SK-N-SH treated with all-trans-retinoic acid at 6 μM for 48 hours (cell line): ENCODE results near the gene ZFX.

Experiments used
- ATAC-seq: fragments of 200-7000 bp; cut with Tn5 transposase; 3 replicates; pipeline ENCODE4 v1.9.1; 2020; ENCODE audit warnings: mild to moderate bottlenecking, moderate library complexity
- BACH2 ChIP-seq: fragments of 250-450 bp; sonication (Bioruptor Pico); IDR thresholded peaks from 2 replicates; pipeline ENCODE4 v1.9.0; 2021; ENCODE audit warnings: mild to moderate bottlenecking, borderline replicate concordance
- CSDC2 ChIP-seq: fragments of 250-450 bp; sonication (Bioruptor Pico); IDR thresholded peaks from 2 replicates; pipeline ENCODE4 v1.5.0; 2020; ENCODE audit warnings: mild to moderate bottlenecking, moderate library complexity
- CSRNP3 ChIP-seq: fragments of 250-450 bp; sonication (Bioruptor Pico); IDR thresholded peaks from 2 replicates; pipeline ENCODE4 v1.5.1; 2021; ENCODE audit warnings: mild to moderate bottlenecking, moderate library complexity
- ESRRG ChIP-seq: fragments of 250-450 bp; sonication (Bioruptor Pico); IDR thresholded peaks from 2 replicates; pipeline ENCODE4 v1.6.1; 2021; ENCODE audit warnings: mild to moderate bottlenecking
- GLIS3 ChIP-seq: fragments of 250-450 bp; sonication (Bioruptor Pico); IDR thresholded peaks from 2 replicates; pipeline ENCODE4 v1.5.0; 2020; ENCODE audit warnings: mild to moderate bottlenecking, moderate library complexity
- ISL1 ChIP-seq: fragments of 250-450 bp; sonication (Bioruptor Pico); IDR thresholded peaks from 2 replicates; pipeline ENCODE4 v2.1.2; 2022; ENCODE audit warnings: mild to moderate bottlenecking, moderate library complexity
- OSR1 ChIP-seq: fragments of 250-450 bp; sonication (Bioruptor Pico); IDR thresholded peaks from 2 replicates; pipeline ENCODE4 v1.8.0; 2022; ENCODE audit warnings: moderate library complexity, mild to moderate bottlenecking, inconsistent platforms
- PATZ1 ChIP-seq: fragments of 250-450 bp; sonication (Bioruptor Pico); IDR thresholded peaks from 2 replicates; pipeline ENCODE4 v1.8.0; 2020; ENCODE audit warnings: mild to moderate bottlenecking, moderate library complexity, borderline replicate concordance
- PPARA ChIP-seq: fragments of 250-450 bp; sonication (Bioruptor Pico); IDR thresholded peaks from 2 replicates; pipeline ENCODE4 v1.5.0; 2020; ENCODE audit warnings: mild to moderate bottlenecking, borderline replicate concordance
- RARB ChIP-seq: fragments of 250-450 bp; sonication (Bioruptor Pico); IDR thresholded peaks from 2 replicates; pipeline ENCODE4 v1.8.0; 2021; ENCODE audit warnings: mild to moderate bottlenecking, moderate library complexity
- SNAI2 ChIP-seq: fragments of 250-450 bp; sonication (Bioruptor Pico); IDR thresholded peaks from 2 replicates; pipeline ENCODE4 v1.5.0; 2020; ENCODE audit warnings: mild to moderate bottlenecking, moderate library complexity
- TCF4 ChIP-seq: fragments of 250-450 bp; sonication (Bioruptor Pico); IDR thresholded peaks from 2 replicates; pipeline ENCODE4 v1.8.0; 2021; ENCODE audit warnings: mild to moderate bottlenecking, moderate library complexity, borderline replicate concordance
- TOX ChIP-seq: fragments of 250-450 bp; sonication (Bioruptor Pico); IDR thresholded peaks from 2 replicates; pipeline ENCODE4 v1.8.0; 2021; ENCODE audit warnings: mild to moderate bottlenecking, moderate library complexity, borderline replicate concordance
- ZC3H10 ChIP-seq: fragments of 250-450 bp; sonication (Bioruptor Pico); IDR thresholded peaks from 2 replicates; pipeline ENCODE4 v1.5.1; 2021; ENCODE audit warnings: mild to moderate bottlenecking, moderate library complexity
- ZFP3 ChIP-seq: fragments of 250-450 bp; sonication (Bioruptor Pico); IDR thresholded peaks from 2 replicates; pipeline ENCODE4 v1.5.0; 2020; ENCODE audit warnings: mild to moderate bottlenecking, moderate library complexity
- ZFP30 ChIP-seq: fragments of 450-650 bp; formaldehyde crosslinking; IDR thresholded peaks from 2 replicates; pipeline ENCODE4 v1.5.0; 2022; ENCODE audit warnings: mild to moderate bottlenecking, moderate library complexity
- ZNF70 ChIP-seq: fragments of 450-650 bp; formaldehyde crosslinking; IDR thresholded peaks from 2 replicates; pipeline ENCODE4 v1.5.0; 2020; ENCODE audit warnings: mild to moderate bottlenecking, moderate library complexity
- ZNF8 ChIP-seq: fragments of 450-650 bp; formaldehyde crosslinking; IDR thresholded peaks from 2 replicates; pipeline ENCODE4 v1.5.0; 2020; ENCODE audit warnings: mild to moderate bottlenecking, moderate library complexity
- TF ChIP-seq, protein P1 (sequence below): fragments of 250-450 bp; sonication (Bioruptor Pico); IDR thresholded peaks from 2 replicates; pipeline ENCODE4 v1.5.0; 2020; ENCODE audit warnings: mild to moderate bottlenecking, moderate library complexity
- TF ChIP-seq, protein P2 (sequence below): fragments of 250-450 bp; sonication (Bioruptor Pico); IDR thresholded peaks from 2 replicates; pipeline ENCODE4 v1.5.1; 2020; ENCODE audit warnings: low read depth, mild to moderate bottlenecking, moderate library complexity
- TF ChIP-seq, protein P3 (sequence below): fragments of 250-450 bp; sonication (Bioruptor Pico); IDR thresholded peaks from 2 replicates; pipeline ENCODE4 v1.8.0; 2021; ENCODE audit warnings: low read depth, mild to moderate bottlenecking, moderate library complexity, borderline replicate concordance

ZFX gene

DNA sequence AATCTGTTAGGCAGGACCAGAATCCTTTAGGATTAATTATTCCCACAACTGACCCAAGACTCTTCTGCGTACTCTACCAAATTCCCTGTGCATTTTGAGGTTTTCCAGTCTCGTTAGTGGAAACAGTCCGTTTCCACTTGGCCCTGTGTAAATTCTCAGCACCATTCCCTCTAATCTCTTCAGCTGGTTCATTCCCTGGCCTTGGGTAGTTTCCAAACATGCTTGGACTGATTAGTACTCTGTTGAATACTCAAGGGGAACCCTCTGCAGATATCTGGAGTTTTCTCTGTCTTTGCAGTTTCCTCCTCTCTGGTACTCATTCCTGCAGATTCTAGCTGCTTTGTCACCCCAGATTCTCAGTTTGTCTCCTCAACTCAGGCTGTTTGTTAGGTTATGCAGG lies 80.4 kb downstream of the ZFX start:
- ATAC-seq = no peak; the same call in 2 of the 3 replicates

GRCh38 chrX:24231131-24231540 lies 81.6 kb downstream of the ZFX start:
- peak; percentile 98 for ATAC-seq
- TF ChIP-seq ZFP3 (CRISPR knock-in tag) (no peak), ISL1 (CRISPR knock-in tag) (no peak), ZC3H10 (CRISPR knock-in tag) (no peak), CSDC2 (no peak), BACH2 (no peak), ZFP30 (CRISPR knock-in tag) (no peak), TOX (no peak), OSR1 (CRISPR knock-in tag) (no peak), ZNF70 (CRISPR knock-in tag) (no peak), PPARA (CRISPR knock-in tag) (no peak), CSRNP3 (CRISPR knock-in tag) (no peak), RARB (CRISPR knock-in tag) (no peak)
- TF ChIP-seq, protein P1, sequence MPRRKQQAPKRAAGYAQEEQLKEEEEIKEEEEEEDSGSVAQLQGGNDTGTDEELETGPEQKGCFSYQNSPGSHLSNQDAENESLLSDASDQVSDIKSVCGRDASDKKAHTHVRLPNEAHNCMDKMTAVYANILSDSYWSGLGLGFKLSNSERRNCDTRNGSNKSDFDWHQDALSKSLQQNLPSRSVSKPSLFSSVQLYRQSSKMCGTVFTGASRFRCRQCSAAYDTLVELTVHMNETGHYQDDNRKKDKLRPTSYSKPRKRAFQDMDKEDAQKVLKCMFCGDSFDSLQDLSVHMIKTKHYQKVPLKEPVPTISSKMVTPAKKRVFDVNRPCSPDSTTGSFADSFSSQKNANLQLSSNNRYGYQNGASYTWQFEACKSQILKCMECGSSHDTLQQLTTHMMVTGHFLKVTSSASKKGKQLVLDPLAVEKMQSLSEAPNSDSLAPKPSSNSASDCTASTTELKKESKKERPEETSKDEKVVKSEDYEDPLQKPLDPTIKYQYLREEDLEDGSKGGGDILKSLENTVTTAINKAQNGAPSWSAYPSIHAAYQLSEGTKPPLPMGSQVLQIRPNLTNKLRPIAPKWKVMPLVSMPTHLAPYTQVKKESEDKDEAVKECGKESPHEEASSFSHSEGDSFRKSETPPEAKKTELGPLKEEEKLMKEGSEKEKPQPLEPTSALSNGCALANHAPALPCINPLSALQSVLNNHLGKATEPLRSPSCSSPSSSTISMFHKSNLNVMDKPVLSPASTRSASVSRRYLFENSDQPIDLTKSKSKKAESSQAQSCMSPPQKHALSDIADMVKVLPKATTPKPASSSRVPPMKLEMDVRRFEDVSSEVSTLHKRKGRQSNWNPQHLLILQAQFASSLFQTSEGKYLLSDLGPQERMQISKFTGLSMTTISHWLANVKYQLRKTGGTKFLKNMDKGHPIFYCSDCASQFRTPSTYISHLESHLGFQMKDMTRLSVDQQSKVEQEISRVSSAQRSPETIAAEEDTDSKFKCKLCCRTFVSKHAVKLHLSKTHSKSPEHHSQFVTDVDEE = no peak
- TF ChIP-seq, protein P2, sequence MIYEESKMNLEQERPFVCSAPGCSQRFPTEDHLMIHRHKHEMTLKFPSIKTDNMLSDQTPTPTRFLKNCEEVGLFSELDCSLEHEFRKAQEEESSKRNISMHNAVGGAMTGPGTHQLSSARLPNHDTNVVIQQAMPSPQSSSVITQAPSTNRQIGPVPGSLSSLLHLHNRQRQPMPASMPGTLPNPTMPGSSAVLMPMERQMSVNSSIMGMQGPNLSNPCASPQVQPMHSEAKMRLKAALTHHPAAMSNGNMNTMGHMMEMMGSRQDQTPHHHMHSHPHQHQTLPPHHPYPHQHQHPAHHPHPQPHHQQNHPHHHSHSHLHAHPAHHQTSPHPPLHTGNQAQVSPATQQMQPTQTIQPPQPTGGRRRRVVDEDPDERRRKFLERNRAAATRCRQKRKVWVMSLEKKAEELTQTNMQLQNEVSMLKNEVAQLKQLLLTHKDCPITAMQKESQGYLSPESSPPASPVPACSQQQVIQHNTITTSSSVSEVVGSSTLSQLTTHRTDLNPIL (CRISPR knock-in tag) = no peak

More for the DNA sequence above, 80.4 kb downstream of the ZFX start:
- TF ChIP-seq PPARA (CRISPR knock-in tag) (no peak), ZNF70 (CRISPR knock-in tag) (no peak), GLIS3 (CRISPR knock-in tag) (no peak), ESRRG (CRISPR knock-in tag) (no peak), CSRNP3 (CRISPR knock-in tag) (no peak), ZFP3 (CRISPR knock-in tag) (no peak), ZNF8 (CRISPR knock-in tag) (no peak), SNAI2 (no peak), PATZ1 (no peak), OSR1 (CRISPR knock-in tag) (no peak), TCF4 (CRISPR knock-in tag) (no peak), BACH2 (no peak), CSDC2 (no peak), TOX (no peak), ZFP30 (CRISPR knock-in tag) (no peak), ZC3H10 (CRISPR knock-in tag) (no peak)
- TF ChIP-seq, protein P3, sequence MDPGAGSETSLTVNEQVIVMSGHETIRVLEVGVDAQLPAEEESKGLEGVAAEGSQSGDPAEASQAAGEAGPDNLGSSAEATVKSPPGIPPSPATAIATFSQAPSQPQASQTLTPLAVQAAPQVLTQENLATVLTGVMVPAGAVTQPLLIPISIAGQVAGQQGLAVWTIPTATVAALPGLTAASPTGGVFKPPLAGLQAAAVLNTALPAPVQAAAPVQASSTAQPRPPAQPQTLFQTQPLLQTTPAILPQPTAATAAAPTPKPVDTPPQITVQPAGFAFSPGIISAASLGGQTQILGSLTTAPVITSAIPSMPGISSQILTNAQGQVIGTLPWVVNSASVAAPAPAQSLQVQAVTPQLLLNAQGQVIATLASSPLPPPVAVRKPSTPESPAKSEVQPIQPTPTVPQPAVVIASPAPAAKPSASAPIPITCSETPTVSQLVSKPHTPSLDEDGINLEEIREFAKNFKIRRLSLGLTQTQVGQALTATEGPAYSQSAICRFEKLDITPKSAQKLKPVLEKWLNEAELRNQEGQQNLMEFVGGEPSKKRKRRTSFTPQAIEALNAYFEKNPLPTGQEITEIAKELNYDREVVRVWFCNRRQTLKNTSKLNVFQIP (CRISPR knock-in tag) = no peak
- TF ChIP-seq, protein P1 = no peak
